PC-3 (cell line): ENCODE measurements around the gene EMB. TPM values are rescaled to one million over a fixed set of nuclear protein-coding genes. Genes with fewer than 3 reads are reported as not detected.
A peak's percentile ranks its signal among the peaks of the same experiment; 100 is the strongest.
"Not testable (repeated sequence)": the region's sequence is repeated elsewhere in the genome, so short reads cannot be mapped to it uniquely, and the experiment has no call there.

Experiments used
- ATAC-seq: fragments of 200-7000 bp; cut with Tn5 transposase; 2 replicates; pipeline ENCODE4 v1.9.1; 2020; ENCODE audit warnings: mild to moderate bottlenecking, moderate library complexity
- BruUV-seq: library from RNA; stranded (reverse); fragments of 400-500 nt; replicated peaks from 2 replicates; lab custom pipeline; 2021; lab: Mats Ljungman, UMichigan
- CTCF ChIA-PET: fragments of 300-600 bp; sonication (Branson Sonifier 250); formaldehyde crosslinking; loops from one replicate; lab custom pipeline; 2022; ENCODE audit warnings: antibody characterized with exemption; lab: Charles Lee
- POLR2A ChIA-PET: fragments of 300-600 bp; sonication (Branson Sonifier 250); formaldehyde crosslinking; loops from one replicate; lab custom pipeline; 2022; ENCODE audit warnings: antibody characterized with exemption; ENCODE audit not compliant: unreplicated experiment; lab: Charles Lee
- DNase-seq: peaks from one replicate; pipeline ENCODE4 v3.0.0-alpha.2; 2015
- H2AFZ ChIP-seq: fragments of 300-600 bp; sonication (generic); 2 replicates; pipeline ENCODE4 v1.6.0; 2016; ENCODE audit warnings: antibody characterized with exemption, low read length
- H3F3A ChIP-seq: fragments of 300-600 bp; sonication (generic); one replicate; pipeline ENCODE4 v1.6.0; 2017; ENCODE audit warnings: antibody characterized with exemption, low read length, control low read depth, mild to moderate bottlenecking; ENCODE audit not compliant: unreplicated experiment
- H3K27ac ChIP-seq: fragments of 300-600 bp; sonication (generic); 2 replicates; pipeline ENCODE4 v1.5.1; 2016; ENCODE audit warnings: mild to moderate bottlenecking, low read length
- H3K27me3 ChIP-seq: fragments of 300-600 bp; sonication (generic); 2 replicates; pipeline ENCODE4 v1.6.1; 2016; ENCODE audit warnings: low read length, mixed read lengths
- H3K36me3 ChIP-seq: fragments of 300-600 bp; sonication (generic); 2 replicates; pipeline ENCODE4 v1.6.1; 2016; ENCODE audit warnings: low read depth, mixed run types, low read length, mixed read lengths
- H3K4me1 ChIP-seq: fragments of 300-600 bp; sonication (generic); 2 replicates; pipeline ENCODE4 v1.5.1; 2016; ENCODE audit warnings: low read length; ENCODE audit not compliant: insufficient read depth
- H3K4me2 ChIP-seq: fragments of 300-600 bp; sonication (generic); 2 replicates; pipeline ENCODE4 v1.6.0; 2016; ENCODE audit warnings: low read length
- H3K4me3 ChIP-seq: fragments of 300-600 bp; sonication (generic); 2 replicates; pipeline ENCODE4 v1.5.1; 2016; ENCODE audit warnings: mild to moderate bottlenecking, low read length, mixed read lengths
- H3K79me2 ChIP-seq: fragments of 300-600 bp; sonication (generic); 2 replicates; pipeline ENCODE4 v1.6.1; 2017; ENCODE audit warnings: low read length, mixed read lengths
- H3K9ac ChIP-seq: fragments of 300-600 bp; sonication (generic); 2 replicates; pipeline ENCODE4 v1.6.0; 2016; ENCODE audit warnings: mild to moderate bottlenecking, low read length
- H3K9me2 ChIP-seq: fragments of 300-600 bp; sonication (generic); replicated peaks from 2 replicates; pipeline ENCODE4 v1.6.1; 2016; ENCODE audit warnings: mixed run types, low read length, mixed read lengths
- H3K9me3 ChIP-seq: fragments of 300-600 bp; sonication (generic); 2 replicates; pipeline ENCODE4 v1.6.1; 2016; ENCODE audit warnings: low read length, mixed read lengths
- H4K20me1 ChIP-seq: fragments of 300-600 bp; sonication (generic); 2 replicates; pipeline ENCODE4 v1.6.1; 2016; ENCODE audit warnings: low read length, mixed read lengths
- CTCF ChIP-seq: fragments of 300-600 bp; sonication (generic); conservative IDR thresholded peaks from 2 replicates; pipeline ENCODE4 v1.5.1; 2017; ENCODE audit warnings: antibody characterized with exemption, low read depth, mild to moderate bottlenecking, low read length
- EZH2 ChIP-seq: fragments of 300-600 bp; sonication (generic); IDR thresholded peaks from one replicate; pipeline ENCODE4 v1.6.1; 2017; ENCODE audit warnings: antibody characterized with exemption, mild to moderate bottlenecking, low read length; ENCODE audit not compliant: unreplicated experiment
- EZH2phosphoT487 ChIP-seq: fragments of 300-600 bp; sonication (generic); IDR thresholded peaks from 2 replicates; pipeline ENCODE4 v1.6.1; 2018; ENCODE audit warnings: mild to moderate bottlenecking, antibody characterized with exemption, low read length, borderline replicate concordance
- intact Hi-C: fragments of 100-400 bp; cut with micrococcal nuclease; formaldehyde crosslinking; loops from 2 replicates; pipeline ENCODE4 v1.9.0; 2023
- total RNA-seq: library from RNA; depleted of rRNA; stranded (reverse); fragments of >200 nt; gene quantifications from 2 replicates; pipeline ENCODE4 v1.2.3, GENCODE V29; 2014

Gene EMB
- total RNA-seq, 1 experiment from 2014 or later, result 5.4 TPM

DNA sequence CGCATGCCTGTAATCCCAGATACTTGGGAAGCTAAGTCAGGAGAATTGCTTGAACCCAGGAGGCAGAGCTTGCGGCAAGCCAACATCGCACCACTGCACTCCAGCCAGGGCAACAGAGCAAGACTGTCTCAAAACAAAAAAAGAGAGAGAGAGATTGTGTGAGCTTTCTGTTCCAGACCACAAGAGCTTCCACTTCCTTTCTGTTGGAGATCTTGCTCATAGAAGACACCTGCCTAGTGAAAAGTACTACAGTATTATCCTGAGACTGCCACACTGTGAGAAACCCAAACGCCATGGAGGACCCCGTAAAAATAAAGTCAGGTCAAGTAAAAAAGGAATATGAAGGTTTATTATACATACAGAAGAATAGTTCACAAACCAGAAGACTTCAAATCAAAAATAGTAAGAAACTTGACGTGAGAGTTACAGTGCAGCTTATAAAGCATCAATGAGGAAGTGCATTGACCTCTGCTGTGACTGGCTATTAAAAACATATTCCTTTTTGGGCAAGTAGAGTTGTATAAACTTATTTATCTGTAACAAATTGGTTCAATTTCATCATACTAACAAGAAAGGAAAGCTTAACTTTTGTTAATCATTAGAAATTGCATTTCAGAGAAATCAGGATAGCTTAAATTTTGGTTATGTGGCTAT is 4.3 kb upstream of the EMB start:
- no peaks in the 10 kb centered on the region for H3K36me3 ChIP-seq
- intact Hi-C loops, result no loop called here
- POLR2A ChIA-PET, result no interaction called here
- no peaks in the 10 kb centered on the region for H3K79me2 ChIP-seq
- no peak for ATAC-seq
- H3K4me3 ChIP-seq, result no peak overlapping the region
- no peak overlapping the region for H2AFZ ChIP-seq
- no peak overlapping the region for H3K9ac ChIP-seq
- no peak overlapping the region for H3K4me2 ChIP-seq
- H3F3A ChIP-seq, result no peaks in the 10 kb centered on the region
- no peaks in the 10 kb centered on the region for H3K9me3 ChIP-seq
- no peak for DNase-seq
- H3K27ac ChIP-seq, result no peak overlapping the region
- H3K4me1 ChIP-seq, result no peaks in the 10 kb centered on the region
- CTCF ChIA-PET, result no interaction called here
- no peaks in the 10 kb centered on the region for H3K27me3 ChIP-seq
- TF ChIP-seq EZH2 (no peak), EZH2phosphoT487 (no peak), CTCF (no peak)
- BruUV-seq, result no TSS peak
- H4K20me1 ChIP-seq, result no peaks in the 10 kb centered on the region
- no peaks in the 10 kb centered on the region for H3K9me2 ChIP-seq

DNA sequence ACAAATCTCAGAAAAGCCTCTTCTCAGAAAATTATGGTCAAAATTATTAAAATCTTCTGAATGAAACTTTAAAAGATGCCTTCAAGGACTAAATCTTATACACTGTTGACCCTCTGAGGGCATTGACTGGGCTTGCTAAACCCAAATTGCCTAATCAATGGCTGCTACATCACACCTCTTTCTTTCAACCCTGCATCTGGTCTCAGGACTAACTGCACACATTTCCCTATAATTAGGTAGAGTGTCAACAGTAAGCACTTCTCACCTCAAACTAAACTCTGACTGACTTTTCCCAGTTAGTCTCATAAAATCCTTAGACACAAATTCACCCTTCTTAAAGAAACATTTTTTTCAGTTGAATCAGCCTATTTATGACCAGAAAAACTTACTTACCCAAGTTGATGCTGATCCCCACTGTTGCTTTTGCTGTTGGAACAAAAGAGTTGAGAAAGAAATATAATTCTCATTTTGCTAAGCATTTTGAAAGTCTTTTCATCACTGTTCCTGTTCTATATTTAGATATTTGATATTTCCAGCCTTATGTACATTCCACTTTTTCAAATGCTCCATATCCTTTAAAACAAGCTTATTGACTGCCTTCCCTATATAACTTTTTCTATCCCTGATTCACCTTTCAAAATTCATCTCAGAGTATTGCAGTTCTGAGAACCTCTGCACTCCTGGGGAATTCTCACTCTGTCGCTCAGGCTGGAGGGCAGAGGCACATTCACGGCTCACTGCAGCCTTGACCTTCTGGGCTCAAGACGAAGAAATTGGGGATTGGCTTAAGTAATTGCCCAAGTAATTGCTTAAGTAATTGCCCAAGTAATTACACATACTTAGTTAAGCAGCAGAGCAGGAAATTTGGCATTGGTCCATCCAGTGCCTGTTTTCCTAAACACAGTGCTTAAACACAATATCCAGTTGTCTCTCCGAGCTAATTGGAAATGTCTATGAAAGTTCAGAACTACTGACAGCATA is 1.8 kb upstream of the EMB start:
- DNase-seq, H3K9me2 ChIP-seq, H2AFZ ChIP-seq, H3K9me3 ChIP-seq, H3K4me2 ChIP-seq, CTCF ChIA-PET, intact Hi-C loops, BruUV-seq, H3F3A ChIP-seq, H3K79me2 ChIP-seq, H3K9ac ChIP-seq, POLR2A ChIA-PET, H3K27ac ChIP-seq, H3K36me3 ChIP-seq, H4K20me1 ChIP-seq, H3K4me3 ChIP-seq, H3K4me1 ChIP-seq, ATAC-seq, H3K27me3 ChIP-seq: not testable (repeated sequence)

DNA sequence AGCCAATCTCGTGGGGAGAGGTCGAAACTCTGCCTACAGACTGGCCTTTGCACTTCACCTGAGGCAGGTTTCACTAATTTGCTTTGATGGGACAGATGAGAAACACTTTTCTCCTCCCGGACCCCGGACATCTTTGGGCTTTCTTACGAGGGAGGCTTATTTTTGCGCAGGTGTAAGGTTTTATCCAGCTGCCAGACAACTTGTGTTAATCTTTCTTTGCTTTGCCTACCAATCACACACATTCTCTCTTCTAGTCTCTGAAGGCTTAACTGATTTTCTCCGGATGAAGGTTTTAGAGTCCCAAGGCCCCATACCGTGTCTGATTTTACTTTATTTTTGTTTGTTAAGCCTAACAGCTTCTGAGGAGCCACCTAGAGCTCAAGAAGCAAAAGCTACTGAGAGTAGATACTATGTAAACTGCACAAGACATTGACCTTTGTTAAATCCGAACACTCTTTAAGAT is 436 bp upstream of the EMB start:
- no peak overlapping the region for H3K9ac ChIP-seq
- CTCF ChIA-PET, result no interaction called here
- no TSS peak for BruUV-seq
- H2AFZ ChIP-seq, result peak overlapping the region; percentile 65; the same call in 1 of the 2 replicates
- no peaks in the 10 kb centered on the region for H3F3A ChIP-seq
- no peaks in the 10 kb centered on the region for H3K9me3 ChIP-seq
- H3K36me3 ChIP-seq, result no peaks in the 10 kb centered on the region
- POLR2A ChIA-PET, result no interaction called here
- peak overlapping the region; percentile 59 for H3K4me2 ChIP-seq
- no peaks in the 10 kb centered on the region for H3K9me2 ChIP-seq
- H3K4me3 ChIP-seq, result peak overlapping the region; percentile 61
- no peaks in the 10 kb centered on the region for H3K79me2 ChIP-seq
- H3K27me3 ChIP-seq, result no peaks in the 10 kb centered on the region
- no peaks in the 10 kb centered on the region for H4K20me1 ChIP-seq
- intact Hi-C loops, result no loop called here
- DNase-seq (no peak), ATAC-seq (peak; percentile 37)
- no peaks in the 10 kb centered on the region for H3K4me1 ChIP-seq
- TF ChIP-seq EZH2 (no peak), CTCF (no peak), EZH2phosphoT487 (no peak)
- H3K27ac ChIP-seq, result no peak overlapping the region
